ENCODE results near the gene SLC8A3. TPM values are rescaled to one million over a fixed set of nuclear protein-coding genes. Genes with fewer than 3 reads are reported as not detected.

Gene SLC8A3
- total and polyA plus RNA-seq, 10 of the 15 experiments (the other 5 are each of a cell fraction or from before 2014, with no cell fraction given) = 0.04 to 0.17 (median 0.13) TPM; not detected in 3

- in situ Hi-C loops (cut with MboI) = no loop called here
- Histone ChIP-seq H3K36me3 (ENCODE audit: control insufficient read depth in 2 of 2, insufficient read depth in 2 of 2, low read length in 1 of 2) (no peaks in the 10 kb centered on the region), H3K4me2 (ENCODE audit: control insufficient read depth, insufficient read depth) (no peak overlapping the region), H3K79me2 (ENCODE audit: control insufficient read depth, insufficient read depth, low read length) (no peaks in the 10 kb centered on the region), H3K27me3 (replicated peaks in 1 of 2; ENCODE audit: control insufficient read depth in 2 of 2, insufficient read depth in 2 of 2, low read length in 1 of 2) (peaks cover 0 to 2% of the 10 kb centered on the region in 2 experiments; a peak in 1 of 4 replicates), H3K27ac (ENCODE audit: control insufficient read depth, insufficient read depth) (no peak overlapping the region), H3K4me3 (no peak overlapping the region), H3K9ac (ENCODE audit: control insufficient read depth, insufficient read depth, low read length) (no peak overlapping the region), H4K20me1 (ENCODE audit: control insufficient read depth, insufficient read depth) (no peaks in the 10 kb centered on the region), H3K4me1 (ENCODE audit: control insufficient read depth, insufficient read depth, low read length) (no peaks in the 10 kb centered on the region), H2AFZ (ENCODE audit: control insufficient read depth, low read depth, low read length) (no peak overlapping the region), H3K9me3 (replicated peaks; ENCODE audit: control insufficient read depth, insufficient read depth, low read length) (no peaks in the 10 kb centered on the region)
- no peak for ATAC-seq
- ChIA-PET POLR2A (no interaction called here), CTCF (interaction anchor here (0.6 kb wide), 1 partner anchor 918 kb away, joined by 4 read pairs; no protein-coding TSS in a partner anchor), SMC1A (ENCODE audit: uncharacterized antibody, unreplicated experiment) (no interaction called here), RAD21 (ENCODE audit: unreplicated experiment) (no interaction called here)
- DNase-seq (ENCODE audit: low read depth, low spot score) = no peak
- WGBS (ENCODE audit: insufficient coverage, insufficient replicate concordance, low lambda C conversion rate, missing lambda C conversion rate) = 60% methylated on average over 5 of the region's 5 CpGs
- FAIRE-seq = no peak
- intact Hi-C loops (cut with micrococcal nuclease; ENCODE audit: unreplicated experiment) = no loop called here
- no TSS peak for BruUV-seq (replicated peaks)
- TF ChIP-seq RELB (IDR thresholded peaks at IDR 0.05; ENCODE audit: low read depth) = no peak
- no peak for TF ChIP-seq ZBED1 (IDR thresholded peaks at IDR 0.05; ENCODE audit: borderline replicate concordance)
- no peak for TF ChIP-seq POLR2AphosphoS2 (IDR thresholded peaks at IDR 0.05; ENCODE audit: low read depth, low read length)
- TF ChIP-seq CEBPZ (IDR thresholded peaks at IDR 0.05; ENCODE audit: low read depth, low read length) = no peak
- TF ChIP-seq E2F8 (IDR thresholded peaks at IDR 0.05; ENCODE audit: low read depth, partially characterized antibody) = no peak
- no peak for TF ChIP-seq EP300 (IDR thresholded peaks at IDR 0.05; ENCODE audit: borderline replicate concordance in 1 of 2, control insufficient read depth in 1 of 2, low read depth in 2 of 2, low read length in 2 of 2)
- TF ChIP-seq NBN (IDR thresholded peaks at IDR 0.05) = no peak
- TF ChIP-seq TAF1 (IDR thresholded peaks at IDR 0.05; ENCODE audit: borderline replicate concordance, low read depth, low read length) = no peak
- TF ChIP-seq RB1 (IDR thresholded peaks at IDR 0.05; ENCODE audit: borderline replicate concordance) = no peak
- no peak for TF ChIP-seq CHD4 (IDR thresholded peaks at IDR 0.05)
- TF ChIP-seq LARP7 (IDR thresholded peaks at IDR 0.05) = no peak
- no peak for TF ChIP-seq MTA2 (IDR thresholded peaks at IDR 0.05; ENCODE audit: low read depth)
- TF ChIP-seq GABPA (IDR thresholded peaks at IDR 0.05; ENCODE audit: low read depth) = no peak
- TF ChIP-seq KLF5 (IDR thresholded peaks at IDR 0.05; ENCODE audit: partially characterized antibody) = no peak
- TF ChIP-seq GATAD2B (conservative IDR thresholded peaks at IDR 0.05; ENCODE audit: low read depth) = no peak
- TF ChIP-seq NRF1 (conservative IDR thresholded peaks at IDR 0.05; ENCODE audit: low read depth, low read length) = no peak
These were observed 120.9 kb downstream of the SLC8A3 start for GRCh38 chr14:70067810-70068209.
